IgD-negative memory B cell (primary cell): ENCODE results near the gene SLC35E1. TPM values are rescaled to one million over a fixed set of nuclear protein-coding genes. Genes with fewer than 3 reads are reported as not detected.

ENCODE experiments used
- H3K27ac Mint-ChIP-seq, 3 donors: one replicate each; pipeline ENCODE4 v1.8.0; 2020 to 2022; ENCODE audit warnings: mild to moderate bottlenecking in 3 of 3, mixed read lengths in 3 of 3, moderate library complexity in 1 of 3
- H3K27me3 Mint-ChIP-seq: one replicate; pipeline ENCODE4 v1.8.0; 2021; ENCODE audit warnings: mixed read lengths
- H3K36me3 Mint-ChIP-seq: one replicate; pipeline ENCODE4 v1.8.0; 2020; ENCODE audit warnings: mild to moderate bottlenecking, mixed read lengths
- H3K4me1 Mint-ChIP-seq, 3 donors: one replicate each; pipeline ENCODE4 v1.8.0; 2020 to 2022; ENCODE audit warnings: mixed read lengths in 3 of 3, mild to moderate bottlenecking in 1 of 3
- H3K4me3 Mint-ChIP-seq, 4 donors: one replicate each; pipeline ENCODE4 v1.8.0; 2020 to 2022; ENCODE audit warnings: mild to moderate bottlenecking in 4 of 4, mixed read lengths in 4 of 4, moderate library complexity in 3 of 4
- H3K9me3 Mint-ChIP-seq, 3 donors: one replicate each; pipeline ENCODE4 v1.8.0; 2020 to 2021; ENCODE audit warnings: mixed read lengths in 3 of 3, mild to moderate bottlenecking in 1 of 3
- polyA plus RNA-seq: library from polyadenylated mRNA; unstranded; fragments of 300-500 nt; fragmentation: Illumina TruSeq; gene quantifications from one replicate; pipeline ENCODE4 v1.2.3, GENCODE V29; 2021

Gene SLC35E1
- polyA plus RNA-seq, 1 donor from 2014 or later = 18.9 TPM

DNA sequence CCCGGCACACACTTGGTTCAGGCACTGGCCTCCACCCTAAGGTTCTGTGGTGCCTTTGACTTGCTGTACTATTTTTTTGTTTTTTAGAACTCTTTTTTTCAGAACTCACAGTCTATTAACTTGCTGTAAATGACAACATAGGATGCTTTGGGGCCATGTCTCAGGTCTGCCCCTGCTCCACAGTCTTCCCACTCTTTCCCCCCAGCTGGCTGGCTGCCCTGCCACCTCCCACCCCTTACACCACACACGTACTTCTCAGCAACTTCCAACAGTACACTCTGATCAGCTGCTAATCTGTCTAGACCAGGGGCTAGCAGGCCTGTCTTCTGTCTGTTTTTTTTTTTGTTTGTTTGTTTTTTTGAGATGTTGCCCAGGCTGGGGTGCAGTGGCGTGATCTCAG lies 67.9 kb downstream of the SLC35E1 start:
- H3K36me3 Mint-ChIP-seq = peaks cover 4% of the 10 kb centered on the region
- no peaks in the 10 kb centered on the region for H3K27me3 Mint-ChIP-seq
- peaks cover 2 to 4% (median 2%) of the 10 kb centered on the region in 3 donors for H3K4me1 Mint-ChIP-seq
- no peak overlapping the region for H3K4me3 Mint-ChIP-seq
- no peaks in the 10 kb centered on the region for H3K9me3 Mint-ChIP-seq
- H3K27ac Mint-ChIP-seq = no peak overlapping the region

Other genes with a start within 250 kb of the SLC35E1 start
- 199 TPM for gene KLF2, start 247.6 kb downstream of the SLC35E1 start, polyA plus RNA-seq
- 28.5 TPM for gene EPS15L1, start 100.4 kb downstream of the SLC35E1 start, polyA plus RNA-seq
- gene CALR3, start 76.2 kb downstream of the SLC35E1 start, polyA plus RNA-seq = not detected
- 3.6 TPM for gene C19orf44, start 76.0 kb downstream of the SLC35E1 start, polyA plus RNA-seq
- gene CHERP, start 30.0 kb downstream of the SLC35E1 start, polyA plus RNA-seq = 25.8 TPM
- gene MED26, start 55.8 kb upstream of the SLC35E1 start, polyA plus RNA-seq = 5.3 TPM
- gene SMIM7, start 87.7 kb upstream of the SLC35E1 start, polyA plus RNA-seq = 87.3 TPM
- 11.0 TPM for gene TMEM38A, start 88.7 kb upstream of the SLC35E1 start, polyA plus RNA-seq
- gene NWD1, start 147.4 kb upstream of the SLC35E1 start, polyA plus RNA-seq = not detected